GM21717 (cell line): ENCODE data around the gene SEC14L1.

Experiments
- ATAC-seq: cut with Tn5 transposase; IDR thresholded peaks from one replicate; pipeline ENCODE4 v1.9.1; 2021; ENCODE audit warnings: mild to moderate bottlenecking, moderate library complexity; ENCODE audit not compliant: unreplicated experiment

The SEC14L1 gene

GRCh38 chr17:77188084-77189066 lies 47.6 kb downstream of the SEC14L1 start:
- ATAC-seq = no peak

- ATAC-seq = no peak
Measured at GRCh38 chr17:77189148-77189547, 48.4 kb downstream of the SEC14L1 start.

GRCh38 chr17:77190576-77190975 lies 49.8 kb downstream of the SEC14L1 start:
- no peak for ATAC-seq

GRCh38 chr17:77191244-77191643 lies 50.5 kb downstream of the SEC14L1 start:
- no peak for ATAC-seq

- ATAC-seq = no peak
Measured at GRCh38 chr17:77193653-77194052, 52.9 kb downstream of the SEC14L1 start.

- no peak for ATAC-seq
Measured at GRCh38 chr17:77194179-77194578, 53.4 kb downstream of the SEC14L1 start.

- ATAC-seq = no peak
Measured at GRCh38 chr17:77196251-77196650, 55.5 kb downstream of the SEC14L1 start.

- no peak for ATAC-seq
Measured at GRCh38 chr17:77197115-77197514, 56.3 kb downstream of the SEC14L1 start.

GRCh38 chr17:77200711-77201110 lies 59.9 kb downstream of the SEC14L1 start:
- no peak for ATAC-seq

- no peak for ATAC-seq
Measured at GRCh38 chr17:77203436-77203835, 62.7 kb downstream of the SEC14L1 start.

GRCh38 chr17:77203846-77204245 lies 63.1 kb downstream of the SEC14L1 start:
- ATAC-seq = no peak

- no peak for ATAC-seq
Measured at GRCh38 chr17:77204536-77204935, 63.8 kb downstream of the SEC14L1 start.

GRCh38 chr17:77205396-77206125 lies 64.8 kb downstream of the SEC14L1 start:
- ATAC-seq = no peak

- ATAC-seq = no peak
Measured at GRCh38 chr17:77206158-77206956, 65.6 kb downstream of the SEC14L1 start.

- ATAC-seq = no peak
Measured at GRCh38 chr17:77207689-77208216, 67.0 kb downstream of the SEC14L1 start.

- ATAC-seq = no peak
Measured at GRCh38 chr17:77208217-77208808, 67.5 kb downstream of the SEC14L1 start.

GRCh38 chr17:77208856-77209255 lies 68.1 kb downstream of the SEC14L1 start:
- no peak for ATAC-seq

GRCh38 chr17:77209330-77209748 lies 68.6 kb downstream of the SEC14L1 start:
- no peak for ATAC-seq

GRCh38 chr17:77210331-77210730 lies 69.6 kb downstream of the SEC14L1 start:
- ATAC-seq = no peak

- ATAC-seq = no peak
Measured at GRCh38 chr17:77210946-77211541, 70.3 kb downstream of the SEC14L1 start.
